Amniotic stem cell (primary cell): ENCODE data around the gene SLC66A2.

Experiments
- DNase-seq: peaks from one replicate; lab custom pipeline; 2025; lab: John Stamatoyannopoulos, UW

SLC66A2 gene

GRCh38 chr18:79950515-79951341, 725 bp downstream of the SLC66A2 start:
- no peak for DNase-seq

GRCh38 chr18:79949697-79950487, 1.6 kb downstream of the SLC66A2 start:
- DNase-seq, result no peak

DNA sequence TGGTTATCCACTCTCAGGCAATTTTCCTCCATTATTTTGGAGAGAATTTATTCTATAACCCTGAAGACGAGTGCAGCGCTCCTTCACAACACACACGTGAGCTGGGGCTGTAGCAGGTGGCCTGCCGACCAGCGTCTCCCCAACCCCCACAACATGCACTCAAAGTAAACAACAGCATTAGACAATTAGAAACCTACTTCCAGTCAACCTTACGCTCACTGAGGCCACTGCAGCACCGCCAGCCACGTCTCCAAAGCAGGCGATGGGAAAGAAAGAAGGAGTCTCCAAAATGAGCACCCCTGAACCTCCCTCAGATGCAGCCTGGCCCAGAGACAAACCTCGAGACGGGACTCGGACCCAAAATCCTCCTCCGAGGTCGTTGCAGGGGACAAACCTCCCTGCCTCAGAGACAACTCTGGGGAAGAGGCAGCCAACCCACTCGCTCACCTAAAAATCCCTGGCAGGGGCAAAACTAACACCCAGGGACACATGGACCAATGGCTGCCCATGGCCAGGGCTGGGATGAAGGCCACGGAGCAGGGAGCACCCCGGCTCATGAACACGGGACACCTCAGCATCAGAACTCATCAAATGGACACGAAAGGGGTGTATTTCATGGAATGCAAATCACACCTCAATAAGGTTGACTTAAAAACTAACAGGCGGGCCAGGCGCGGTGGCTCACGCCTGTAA, 2.6 kb downstream of the SLC66A2 start:
- no peak for DNase-seq

- DNase-seq, result no peak
These were observed 3.4 kb downstream of the SLC66A2 start for GRCh38 chr18:79947881-79948610.

DNA sequence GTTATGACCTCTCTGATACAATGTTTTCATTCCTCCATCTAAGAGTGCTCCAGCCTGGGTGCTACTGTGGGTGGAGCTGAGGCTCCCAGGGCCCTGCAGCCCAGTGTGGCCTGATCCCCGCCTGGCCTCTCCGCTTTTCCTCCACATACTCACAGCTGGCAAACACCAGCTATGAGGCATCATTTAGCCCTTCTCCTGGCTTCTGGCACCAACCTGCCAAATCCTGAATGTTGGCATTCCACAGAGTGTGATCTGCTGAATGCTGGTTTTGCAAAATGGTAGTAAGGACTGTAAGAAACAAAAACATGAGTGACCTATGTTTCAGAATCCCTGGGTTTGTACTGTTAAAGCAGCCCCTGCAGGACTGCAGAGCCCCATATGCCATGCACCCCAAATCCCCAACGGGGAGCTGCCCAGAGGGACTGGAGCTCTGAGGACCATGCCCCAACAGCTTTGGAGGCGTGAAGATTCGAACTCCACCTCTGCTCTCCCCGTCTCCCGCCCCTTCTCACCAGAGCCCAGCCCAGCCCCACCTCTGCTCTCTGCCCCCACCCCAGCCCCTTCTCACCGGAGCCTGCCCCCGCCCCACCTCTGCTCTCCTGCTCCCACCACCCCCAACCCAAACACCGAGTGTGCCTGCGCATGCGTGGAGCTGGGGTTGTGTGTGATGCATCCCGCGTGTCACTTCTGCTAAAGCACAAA, 4.2 kb downstream of the SLC66A2 start:
- DNase-seq, result no peak

GRCh38 chr18:79945118-79946042, 6.1 kb downstream of the SLC66A2 start:
- DNase-seq, result no peak

DNA sequence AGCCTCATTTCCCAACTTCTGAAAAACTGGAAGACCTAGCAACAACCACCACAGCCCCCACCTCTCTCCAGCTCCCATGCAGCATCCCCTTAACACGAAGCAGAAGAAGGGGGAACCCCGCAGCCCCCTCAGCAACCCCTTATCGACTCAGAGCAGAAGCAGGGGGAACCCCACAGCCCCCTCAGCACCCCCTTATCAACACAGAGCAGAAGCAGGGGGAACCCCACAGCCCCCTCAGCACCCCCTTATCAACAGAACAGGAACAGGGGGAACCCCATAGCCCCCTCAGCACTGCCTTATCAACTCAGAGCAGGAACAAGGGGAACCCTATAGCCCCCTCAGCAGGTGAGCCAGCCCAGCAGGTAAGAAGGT, 6.7 kb downstream of the SLC66A2 start:
- DNase-seq, result no peak

GRCh38 chr18:79944126-79944731, 7.2 kb downstream of the SLC66A2 start:
- DNase-seq, result no peak

DNA sequence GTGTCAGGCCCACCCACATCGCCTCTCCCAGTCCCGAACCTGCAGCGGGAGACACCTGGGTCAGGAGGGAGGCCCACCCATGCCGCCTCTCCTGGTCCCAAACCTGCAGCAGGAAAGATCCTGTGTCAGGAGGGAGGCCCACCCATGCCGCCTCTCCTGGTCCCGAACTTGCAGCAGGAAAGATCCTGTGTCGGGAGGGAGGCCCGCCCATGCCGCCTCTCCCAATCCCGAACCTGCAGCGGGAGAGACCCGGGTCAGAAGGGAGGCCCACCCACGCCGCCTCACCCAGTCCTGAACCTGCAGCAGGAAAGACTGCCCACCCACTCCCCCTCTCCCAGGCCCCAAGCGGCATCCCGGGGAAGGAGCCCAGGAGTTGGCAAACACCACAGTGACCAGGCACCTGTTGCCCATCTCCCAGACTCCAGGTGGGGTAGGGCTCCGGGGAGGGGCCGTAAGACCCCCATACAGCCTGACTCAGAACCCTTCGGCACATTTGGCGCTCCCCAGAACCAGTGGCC, 7.8 kb downstream of the SLC66A2 start:
- DNase-seq, result no peak

- DNase-seq, result no peak
These were observed 8.5 kb downstream of the SLC66A2 start for GRCh38 chr18:79942786-79943607.

- DNase-seq, result no peak
These were observed 9.2 kb downstream of the SLC66A2 start for GRCh38 chr18:79942211-79942610.

DNA sequence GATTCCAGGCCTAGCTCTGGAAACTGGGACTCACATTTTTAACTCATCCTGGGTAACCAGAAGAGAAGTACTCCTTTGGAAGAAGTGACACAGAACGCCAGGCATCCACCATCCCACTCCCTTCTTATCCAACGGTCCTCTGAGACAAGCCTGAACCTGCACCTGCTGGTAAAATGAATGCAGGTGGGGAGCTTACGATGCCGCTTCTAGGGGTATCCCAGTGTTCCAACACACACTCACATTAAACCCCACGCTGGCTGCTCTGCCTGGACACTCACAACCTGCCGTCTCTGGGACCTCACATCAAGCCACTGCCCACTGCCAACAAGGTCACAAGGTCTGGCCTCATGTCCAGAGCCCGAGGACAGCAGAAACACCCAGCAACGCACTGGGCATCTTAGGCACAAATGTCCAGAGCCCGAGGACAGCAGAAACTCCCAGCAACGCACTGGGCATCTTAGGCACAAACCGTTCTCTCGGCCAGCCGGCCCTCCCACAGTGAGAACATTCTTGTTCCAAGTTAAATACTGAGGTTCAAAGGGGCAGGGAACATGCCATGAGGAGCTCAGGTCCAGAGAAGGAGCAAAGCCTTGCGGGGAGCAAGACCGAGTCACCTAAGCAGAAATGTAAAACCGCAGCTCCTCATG, 9.9 kb downstream of the SLC66A2 start:
- no peak for DNase-seq

DNA sequence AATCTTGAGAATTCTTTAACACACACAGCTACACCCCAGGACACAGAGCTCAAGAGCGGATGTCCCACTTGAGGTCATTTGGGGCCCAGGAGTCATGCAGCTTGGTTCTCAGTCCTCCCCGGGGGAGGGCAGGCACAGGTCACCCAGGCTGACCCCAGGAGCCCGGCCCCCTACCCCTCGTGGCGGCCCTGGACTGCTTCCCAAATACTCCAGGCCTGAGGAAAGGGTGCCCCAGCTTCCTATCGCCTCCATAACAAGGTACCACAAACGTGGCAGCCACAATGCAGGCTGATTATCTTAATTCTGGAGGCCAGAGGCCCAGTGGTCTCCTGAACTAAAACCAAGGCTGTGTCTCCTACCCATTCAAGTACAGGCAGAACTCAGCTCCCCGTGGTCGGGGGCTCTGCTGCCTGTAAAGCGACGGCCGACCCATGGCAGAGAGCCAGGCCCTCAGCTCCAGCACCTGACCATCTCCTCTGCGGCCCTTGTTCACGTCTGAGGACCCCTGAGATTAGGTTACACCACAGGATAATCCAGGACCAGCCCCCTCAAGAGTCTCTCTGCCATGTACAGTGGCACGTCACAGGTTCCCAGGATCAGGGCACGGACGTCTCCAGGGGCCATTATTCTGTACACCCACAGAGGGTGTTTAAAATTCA, 10.5 kb downstream of the SLC66A2 start:
- DNase-seq, result no peak

- no peak for DNase-seq
These were observed 11.2 kb downstream of the SLC66A2 start for GRCh38 chr18:79940126-79940813.

DNA sequence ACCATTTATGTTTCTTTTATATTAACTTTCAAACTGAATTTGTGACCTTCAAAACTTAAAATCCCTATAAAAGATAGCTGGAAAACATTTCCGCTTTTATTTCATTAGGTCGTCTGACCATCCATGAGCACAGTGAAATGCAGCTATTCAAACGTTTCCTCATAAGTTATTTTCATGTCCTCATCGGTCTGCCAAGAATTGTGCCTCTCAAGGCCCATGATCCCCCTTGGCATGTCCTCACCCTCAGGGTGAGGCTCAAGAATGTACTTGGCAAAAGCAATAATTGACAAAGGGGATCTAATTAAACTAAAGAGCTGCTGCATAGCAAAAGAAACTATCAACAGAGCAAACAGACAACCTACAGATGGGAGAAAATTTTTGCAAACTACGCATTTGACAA, 12.4 kb downstream of the SLC66A2 start:
- no peak for DNase-seq

GRCh38 chr18:79938196-79938595, 13.3 kb downstream of the SLC66A2 start:
- no peak for DNase-seq
